Epithelial cell of umbilical artery (primary cell): ENCODE results near the gene TMEM106A. TPM values are rescaled to one million over a fixed set of nuclear protein-coding genes. Genes with fewer than 3 reads are reported as not detected.

ENCODE experiments used
- total RNA-seq: library from RNA; depleted of rRNA; stranded (reverse); fragments of >200 nt; gene quantifications from 2 replicates; pipeline ENCODE4 v1.2.3, GENCODE V29; 2014

The TMEM106A gene, protein sequence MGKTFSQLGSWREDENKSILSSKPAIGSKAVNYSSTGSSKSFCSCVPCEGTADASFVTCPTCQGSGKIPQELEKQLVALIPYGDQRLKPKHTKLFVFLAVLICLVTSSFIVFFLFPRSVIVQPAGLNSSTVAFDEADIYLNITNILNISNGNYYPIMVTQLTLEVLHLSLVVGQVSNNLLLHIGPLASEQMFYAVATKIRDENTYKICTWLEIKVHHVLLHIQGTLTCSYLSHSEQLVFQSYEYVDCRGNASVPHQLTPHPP
- total RNA-seq = 1.9 and 2.9 TPM in 2 replicates

DNA sequence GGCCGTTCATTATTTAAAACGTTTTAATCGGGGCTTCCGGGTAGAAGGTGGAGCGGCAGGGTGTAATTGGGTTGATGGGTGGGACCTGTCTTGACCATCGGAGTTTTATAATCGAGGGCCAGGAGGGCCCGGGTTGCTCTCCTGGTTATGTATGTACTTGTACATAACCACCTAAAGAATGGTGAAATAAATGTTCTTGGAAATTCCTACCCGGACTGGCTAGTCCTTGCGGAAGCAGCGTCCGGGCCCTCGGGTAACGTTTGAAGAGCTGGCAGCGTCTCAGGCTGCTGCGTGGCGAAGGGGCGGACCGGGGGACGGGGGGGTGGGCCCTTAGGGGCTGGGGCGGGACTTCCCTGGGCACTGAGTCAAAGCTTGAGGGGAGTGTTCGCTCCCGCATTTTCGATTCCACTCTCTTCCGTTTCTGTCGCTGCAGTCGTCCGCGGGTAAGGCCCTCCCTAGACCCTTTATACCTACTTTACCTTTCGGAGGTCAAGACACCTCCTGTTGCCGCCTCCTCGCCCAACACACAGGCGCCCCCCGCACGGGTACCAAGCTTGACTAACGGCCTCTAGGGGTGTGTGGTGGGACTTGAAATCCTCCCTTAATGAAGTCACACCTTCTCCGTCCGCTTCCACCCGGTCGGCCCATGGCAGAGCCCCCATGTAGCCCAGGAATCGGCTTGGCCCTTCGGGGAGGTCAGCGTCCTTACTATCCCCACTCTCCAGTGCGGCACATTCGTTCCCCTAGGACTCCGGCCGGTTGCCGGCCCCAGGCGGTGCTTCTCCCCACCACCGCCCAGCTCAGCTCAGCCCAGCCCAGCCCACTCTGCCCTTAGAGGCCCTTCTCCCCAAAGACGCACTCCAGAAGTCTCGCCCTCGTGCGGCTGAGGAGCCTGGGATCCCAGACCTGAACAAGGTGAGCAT is at the start of gene TMEM106A:
Gene TMEM106A (plus strand): TSS at position 396 of the 923 bp plus-strand sequence. CDS start 1,167 bp downstream, outside the sequence.

DNA sequence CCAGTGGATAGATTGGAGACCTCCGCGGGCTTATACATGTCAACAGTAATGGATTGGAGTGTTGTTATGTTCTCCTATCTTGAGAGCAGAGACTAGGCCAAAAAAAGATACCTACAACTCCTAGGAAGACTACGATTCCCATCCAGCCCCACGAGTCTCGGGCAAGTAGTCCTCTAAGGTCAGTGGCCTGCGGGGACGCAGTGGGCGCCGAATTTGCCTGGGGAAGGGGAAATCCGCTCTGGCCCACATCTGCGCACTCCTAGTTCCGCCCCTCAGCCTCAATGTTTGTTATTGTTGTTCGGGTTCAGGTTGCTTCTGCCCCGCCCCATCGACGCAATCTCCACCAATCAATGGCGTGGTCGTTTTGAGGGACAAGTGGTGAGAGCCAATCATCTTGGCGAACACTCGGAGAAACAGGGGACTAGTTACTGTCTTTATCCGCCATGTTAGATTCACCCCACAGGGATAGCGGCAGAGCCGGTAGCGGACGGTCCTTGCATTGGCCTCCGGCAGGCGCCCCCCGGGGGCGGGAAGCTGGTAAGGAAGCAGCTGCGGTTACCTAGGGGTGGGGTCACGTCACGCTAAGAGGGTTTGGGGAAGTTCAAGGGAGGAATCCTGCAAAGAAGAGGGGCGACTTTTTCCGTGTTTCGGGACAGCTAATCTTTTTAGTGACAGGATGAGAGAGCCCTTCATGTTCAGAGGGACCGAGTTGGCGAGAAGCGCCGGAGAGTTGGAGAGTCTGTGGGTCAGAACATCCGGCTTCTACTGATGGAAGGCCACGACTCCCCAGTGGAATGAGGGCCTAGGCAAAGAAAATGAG is 40.7 kb upstream of the TMEM106A start, which contains the start of gene NBR1:
Gene NBR1 (plus strand): TSS at position 449 of the 820 bp plus-strand sequence. CDS start 4,586 bp downstream, outside the sequence.

DNA sequence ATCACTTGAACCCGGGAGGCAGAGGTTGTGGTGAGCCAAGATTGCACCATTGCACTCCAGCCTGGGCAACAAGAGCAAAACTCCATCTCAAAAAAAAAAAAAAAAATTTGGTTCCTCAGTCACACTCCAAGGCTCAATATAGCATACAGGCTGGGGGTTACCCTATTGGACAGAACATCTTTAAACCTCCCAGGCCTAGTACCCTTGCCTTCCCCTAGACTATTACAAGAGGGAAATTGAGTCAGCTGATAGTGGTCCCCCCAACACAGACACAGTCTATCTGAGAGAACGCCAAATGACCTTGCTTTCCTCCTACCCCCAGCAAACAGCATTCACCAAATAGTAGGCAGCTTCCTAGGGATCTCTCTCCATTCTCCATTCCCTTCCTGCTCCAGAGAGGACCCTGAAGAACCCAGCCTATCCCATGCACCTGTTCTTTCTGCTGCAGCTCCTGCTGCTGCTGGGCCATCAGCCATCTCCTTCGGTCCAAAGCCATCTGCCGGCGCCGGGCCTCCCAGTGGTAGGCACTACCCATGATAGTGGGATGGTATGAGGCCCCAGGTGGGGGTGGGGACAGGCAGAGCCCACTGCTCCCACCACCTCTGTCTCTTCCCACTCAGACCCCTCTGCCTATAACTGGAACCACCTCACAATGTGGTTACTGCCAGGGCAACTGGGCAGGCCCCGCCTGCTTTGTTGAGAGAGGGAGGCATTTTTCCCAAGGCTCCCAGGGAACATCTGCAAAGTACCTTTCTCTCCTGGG is 16.5 kb downstream of the TMEM106A start, which contains the start of gene CCDC200:
Gene CCDC200 (minus strand): TSS at position 604 of the 763 bp plus-strand sequence. CDS start 69 bp downstream, at position 535.

DNA sequence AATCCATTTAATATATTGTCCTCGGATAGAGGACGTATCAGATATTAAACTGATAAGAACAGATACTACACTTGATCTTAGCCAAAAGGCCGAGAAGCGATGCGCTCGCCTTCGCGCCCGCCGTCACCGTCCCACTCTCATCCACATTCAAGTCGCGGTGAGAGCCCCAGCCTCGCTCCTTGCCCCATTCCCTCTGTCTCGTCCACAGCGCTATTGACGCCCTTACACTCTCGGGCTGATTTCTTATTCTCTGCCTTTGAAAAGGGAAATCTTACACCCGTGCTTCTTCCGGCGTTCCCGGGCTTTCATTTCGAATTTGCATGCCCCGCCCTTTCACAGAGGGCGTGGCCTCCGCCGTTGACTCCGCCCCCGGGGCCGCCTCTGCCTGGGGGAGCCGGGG is 22.2 kb downstream of the TMEM106A start, which contains the start of gene RNU2-1:
Gene RNU2-1 (minus strand): TSS at position 101 of the 400 bp plus-strand sequence.

Other genes starting within 250 kb of the TMEM106A start
- 25.7 and 34.2 TPM in 2 replicates for gene AARSD1, start 247.4 kb upstream of the TMEM106A start, total RNA-seq
- gene PTGES3L, start 231.8 kb upstream of the TMEM106A start, total RNA-seq = 0.65 TPM in 1 of 2 replicates, not detected in the other
- 8.8 and 12.6 TPM in 2 replicates for gene RUNDC1, start 231.3 kb upstream of the TMEM106A start, total RNA-seq
- 928 and 1,618 TPM in 2 replicates for gene RPL27, start 213.5 kb upstream of the TMEM106A start, total RNA-seq
- 15.3 and 91.0 TPM in 2 replicates for gene IFI35, start 205.1 kb upstream of the TMEM106A start, total RNA-seq
- 160 and 194 TPM in 2 replicates for gene VAT1, start 189.5 kb upstream of the TMEM106A start, total RNA-seq
- under 0.01 and 0.46 TPM in 2 replicates for gene RND2, start 186.6 kb upstream of the TMEM106A start, total RNA-seq
- 14.6 and 26.3 TPM in 2 replicates for gene BRCA1, start 86.5 kb upstream of the TMEM106A start, total RNA-seq
- gene NBR1, start 40.7 kb upstream of the TMEM106A start, total RNA-seq = 87.1 and 103 TPM in 2 replicates
- not detected in 2 replicates for gene CCDC200, start 16.7 kb downstream of the TMEM106A start, total RNA-seq
- gene RNU2-1, start 22.1 kb downstream of the TMEM106A start, total RNA-seq = not detected in 2 replicates
- gene ARL4D, start 187.1 kb downstream of the TMEM106A start, total RNA-seq = 4.2 and 5.8 TPM in 2 replicates